Ovary (tissue), 9 donors: ENCODE results near the gene OR10V1. TPM values are rescaled to one million over a fixed set of nuclear protein-coding genes. Genes with fewer than 3 reads are reported as not detected.
"Not testable (repeated sequence)": the region's sequence is repeated elsewhere in the genome, so short reads cannot be mapped to it uniquely, and the experiment has no call there.

Source experiments
- DNase-seq, 5 donors: peaks; one replicate each; pipeline ENCODE4 v3.0.0-alpha.2; 2019 to 2020
- H3K27ac ChIP-seq, 2 donors: fragments of 200-600 bp; one replicate each; pipeline versions ENCODE4 v1.5.1 to v1.8.0; 2019 to 2022
- H3K27me3 ChIP-seq: fragments of 200-600 bp; one replicate; pipeline ENCODE4 v1.8.0; 2022
- H3K36me3 ChIP-seq: fragments of 200-600 bp; sonication (generic); one replicate; pipeline ENCODE4 v1.5.1; 2019
- H3K4me1 ChIP-seq: one replicate; pipeline ENCODE4 v1.8.1; 2013; ENCODE audit warnings: mild to moderate bottlenecking, moderate library complexity; ENCODE audit not compliant: insufficient read depth
- H3K4me3 ChIP-seq: fragments of 200-600 bp; sonication (generic); one replicate; pipeline ENCODE4 v1.5.1; 2017
- H3K9me3 ChIP-seq, 2 donors: fragments of 200-600 bp in 1 of 2; sonication (generic) in 1 of 2; one replicate each; pipeline versions ENCODE4 v1.5.1 to v1.8.1; 2013 to 2019; ENCODE audit warnings: mild to moderate bottlenecking in 1 of 2, moderate library complexity in 1 of 2
- CTCF ChIP-seq, 3 donors: fragments of 450-650 bp in 2 of 3; fragments of 200-600 bp in 1 of 3; IDR thresholded peaks; one replicate each; pipeline versions ENCODE4 v1.5.1 to v1.8.0; 2016 to 2022; ENCODE audit warnings: antibody characterized with exemption in 3 of 3, mild to moderate bottlenecking in 1 of 3
- EP300 ChIP-seq: sonication (generic); formaldehyde crosslinking; IDR thresholded peaks from one replicate; pipeline ENCODE4 v1.6.1; 2017; ENCODE audit warnings: antibody characterized with exemption
- POLR2A ChIP-seq: fragments of 450-650 bp; IDR thresholded peaks from one replicate; pipeline ENCODE4 v1.6.1; 2017; ENCODE audit warnings: antibody characterized with exemption, mild to moderate bottlenecking, moderate library complexity
- WGBS, 3 donors: extraction: QIAGEN DNeasy Blood & Tissue Kit in 1 of 3; methylation state at CpG; one replicate each; pipeline versions ENCODE4 v1.1.5 to v1.1.7; 2013 to 2017; 5-methylcytosine and 5-hydroxymethylcytosine counted together
- intact Hi-C, 4 donors: fragments of 100-400 bp; cut with DNase I; formaldehyde crosslinking; loops; one replicate each; pipeline versions ENCODE4 v1.11.0 to v1.15.1; 2022 to 2023
- polyA plus RNA-seq, 2 donors: library from polyadenylated mRNA; stranded (reverse); fragments of 200-250 nt in 1 of 2; fragments of 350-450 nt in 1 of 2; fragmentation: Illumina TruSeq in 1 of 2; extraction: RNeasy Lipid Tissue Mini Kit (QIAGEN cat#74804) in 1 of 2; gene quantifications; one replicate each; pipeline ENCODE4 v1.2.3, GENCODE V29; 2013 to 2014
- total RNA-seq, 7 donors: library from RNA; depleted of rRNA in 2 of 7; stranded (reverse); fragments of >200 nt in 2 of 7; fragmentation: NEBNext Ultra II Directional in 3 of 7; extraction: Animal tissue kit (Norgen Biotek cat#: 25700) in 3 of 7; gene quantifications; one replicate each; pipeline versions ENCODE4 v1.1.0 to v1.2.4, GENCODE V29; 2016 to 2023
- donor health status: DM: no; HTN: no; CAD: no; lungs with moderate emphysema.
- donor health status: DM: no; HTN: no; CAD: no.
- donor health status: Bipolar disorder and iron deficiency.
- donor health status: DM: yes; HTN: yes; CAD: no.
- donor health status: DM: no; HTN: no; CAD: no.
- donor health status: DM: yes; HTN: yes; CAD: no.

OR10V1 gene
- total and polyA plus RNA-seq, 9 donors: not detected

GRCh38 chr11:59710136-59710847 is 3.4 kb downstream of the OR10V1 start:
- WGBS, 3 donors: 60 to 71% (median 67%) methylated on average over 3 of the region's 3 CpGs

GRCh38 chr11:59708537-59708936 is 5.1 kb downstream of the OR10V1 start:
- H3K27me3 ChIP-seq: no peaks in the 10 kb centered on the region
- no peak overlapping the region for H3K4me3 ChIP-seq
- H3K9me3 ChIP-seq: no peaks in the 10 kb centered on the region
- intact Hi-C loops: no loop called here
- TF ChIP-seq CTCF (IDR thresholded peaks at IDR 0.05) (no peak), EP300 (no peak), POLR2A (no peak)
- DNase-seq: no peak
- no peak overlapping the region for H3K27ac ChIP-seq
- H3K36me3 ChIP-seq: no peaks in the 10 kb centered on the region
- 43 to 61% (median 54%) methylated on average over 1 of the region's 1 CpG for WGBS, 3 donors
- no peaks in the 10 kb centered on the region for H3K4me1 ChIP-seq

More at GRCh38 chr11:59710136-59710847, 3.4 kb downstream of the OR10V1 start:
- H3K9me3 ChIP-seq: no peaks in the 10 kb centered on the region
- no peaks in the 10 kb centered on the region for H3K4me1 ChIP-seq
- intact Hi-C loops: no loop called here
- no peaks in the 10 kb centered on the region for H3K36me3 ChIP-seq
- H3K4me3 ChIP-seq: no peak overlapping the region
- no peak for TF ChIP-seq POLR2A
- no peak for DNase-seq
- H3K27me3 ChIP-seq: no peaks in the 10 kb centered on the region
- no peak overlapping the region for H3K27ac ChIP-seq

- intact Hi-C loops: no loop called here
- Histone ChIP-seq H3K9me3 (no peaks in the 10 kb centered on the region), H3K27me3 (no peaks in the 10 kb centered on the region), H3K4me1 (no peaks in the 10 kb centered on the region), H3K4me3 (no peak overlapping the region), H3K27ac (no peak overlapping the region), H3K36me3 (no peaks in the 10 kb centered on the region)
- DNase-seq: no peak
- WGBS, 3 donors: 35 to 57% (median 46%) methylated on average over 1 of the region's 1 CpG
- TF ChIP-seq POLR2A (no peak), CTCF (IDR thresholded peaks at IDR 0.05) (no peak), EP300 (no peak)
Observed at GRCh38 chr11:59707371-59707770, 6.3 kb downstream of the OR10V1 start.

GRCh38 chr11:59706518-59707285 is 6.9 kb downstream of the OR10V1 start:
- no peak overlapping the region for H3K4me3 ChIP-seq
- no peaks in the 10 kb centered on the region for H3K36me3 ChIP-seq
- no peak overlapping the region for H3K27ac ChIP-seq
- TF ChIP-seq EP300 (no peak), POLR2A (no peak), CTCF (IDR thresholded peaks at IDR 0.05) (no peak)
- H3K4me1 ChIP-seq: no peaks in the 10 kb centered on the region
- 59 to 76% (median 65%) methylated on average over 5 of the region's 5 CpGs for WGBS, 3 donors
- no peaks in the 10 kb centered on the region for H3K27me3 ChIP-seq
- intact Hi-C loops: no loop called here
- DNase-seq: no peak
- no peaks in the 10 kb centered on the region for H3K9me3 ChIP-seq

GRCh38 chr11:59705294-59705693 is 8.4 kb downstream of the OR10V1 start:
- TF ChIP-seq CTCF (IDR thresholded peaks at IDR 0.05): no peak
- no peak for TF ChIP-seq EP300
- no peak for TF ChIP-seq POLR2A
- no peak for DNase-seq
- intact Hi-C loops: no loop called here
- Histone ChIP-seq H3K27ac (no peak overlapping the region), H3K4me1 (no peaks in the 10 kb centered on the region), H3K27me3 (no peaks in the 10 kb centered on the region), H3K36me3 (no peaks in the 10 kb centered on the region), H3K4me3 (no peak overlapping the region), H3K9me3 (no peaks in the 10 kb centered on the region)
- WGBS, 3 donors: 87 to 92% (median 92%) methylated on average over 6 of the region's 6 CpGs

DNA sequence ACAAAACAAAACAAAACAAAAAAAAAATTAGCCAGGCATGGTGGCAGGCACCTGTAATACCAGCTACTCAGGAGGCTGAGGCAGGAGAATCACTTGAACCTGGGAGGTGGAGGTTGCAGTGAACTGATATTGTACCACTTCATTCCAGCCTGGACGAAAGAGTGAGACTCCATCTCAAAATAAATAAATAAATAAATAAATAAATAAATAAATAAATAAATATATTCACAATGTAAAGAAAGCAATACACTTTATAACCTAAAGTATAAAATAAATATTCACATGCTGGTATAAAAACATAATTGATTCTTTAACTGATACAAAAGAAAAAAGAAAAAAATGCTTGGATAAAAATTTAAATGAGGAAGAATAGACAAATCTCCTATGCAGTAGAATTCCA is 10.1 kb downstream of the OR10V1 start:
- intact Hi-C loops, H3K4me1 ChIP-seq, DNase-seq, H3K27ac ChIP-seq, H3K4me3 ChIP-seq, H3K36me3 ChIP-seq, H3K9me3 ChIP-seq, H3K27me3 ChIP-seq: not testable (repeated sequence)
- WGBS, 3 donors: 86 to 90% (median 86%) methylated on average over 1 of the region's 1 CpG

GRCh38 chr11:59700157-59700556 is 13.5 kb downstream of the OR10V1 start:
- H3K4me1 ChIP-seq, H3K9me3 ChIP-seq, DNase-seq, H3K36me3 ChIP-seq, H3K27me3 ChIP-seq, H3K27ac ChIP-seq, H3K4me3 ChIP-seq, intact Hi-C loops: not testable (repeated sequence)
- WGBS, 3 donors: 74 to 75% (median 74%) methylated on average over 4 to 5 of the region's 5 CpGs
